GM21529 (cell line): Measurements from ENCODE around the gene DPYSL5.
"Not testable (repeated sequence)": the region's sequence is repeated elsewhere in the genome, so short reads cannot be mapped to it uniquely, and the experiment has no call there.

ENCODE experiments used
- ATAC-seq: cut with Tn5 transposase; IDR thresholded peaks from one replicate; pipeline ENCODE4 v1.9.1; 2021; ENCODE audit not compliant: unreplicated experiment

The DPYSL5 gene

GRCh38 chr2:26899500-26900164 is 51.7 kb downstream of the DPYSL5 start:
- ATAC-seq, result no peak

- no peak for ATAC-seq
These were observed 52.9 kb downstream of the DPYSL5 start for GRCh38 chr2:26900831-26901321.

GRCh38 chr2:26901326-26902183 is 53.6 kb downstream of the DPYSL5 start:
- no peak for ATAC-seq

GRCh38 chr2:26903676-26904075 is 55.7 kb downstream of the DPYSL5 start:
- no peak for ATAC-seq

GRCh38 chr2:26904839-26905238 is 56.9 kb downstream of the DPYSL5 start:
- ATAC-seq, result peak; percentile 76

- no peak for ATAC-seq
These were observed 57.6 kb downstream of the DPYSL5 start for GRCh38 chr2:26905341-26906198.

- ATAC-seq, result no peak
These were observed 59.5 kb downstream of the DPYSL5 start for GRCh38 chr2:26907416-26907815.

GRCh38 chr2:26910176-26910575 is 62.2 kb downstream of the DPYSL5 start:
- ATAC-seq, result no peak

GRCh38 chr2:26911911-26912861 is 64.3 kb downstream of the DPYSL5 start:
- ATAC-seq, result no peak

GRCh38 chr2:26913606-26913998 is 65.7 kb downstream of the DPYSL5 start:
- no peak for ATAC-seq

- no peak for ATAC-seq
These were observed 66.2 kb downstream of the DPYSL5 start for GRCh38 chr2:26913999-26914658.

- ATAC-seq, result no peak
These were observed 66.9 kb downstream of the DPYSL5 start for GRCh38 chr2:26914659-26915310.

- ATAC-seq, result no peak
These were observed 67.4 kb downstream of the DPYSL5 start for GRCh38 chr2:26915316-26915715.

- ATAC-seq, result no peak
These were observed 68.3 kb downstream of the DPYSL5 start for GRCh38 chr2:26916128-26916692.

GRCh38 chr2:26917135-26917836 is 69.4 kb downstream of the DPYSL5 start:
- ATAC-seq, result no peak

- ATAC-seq, result no peak
These were observed 73.4 kb downstream of the DPYSL5 start for GRCh38 chr2:26921323-26921722.

- no peak for ATAC-seq
These were observed 74.7 kb downstream of the DPYSL5 start for GRCh38 chr2:26922405-26923188.

GRCh38 chr2:26923189-26923466 is 75.2 kb downstream of the DPYSL5 start:
- ATAC-seq, result not testable (repeated sequence)
